Calu3 (cell line): Measurements from ENCODE around the gene TTLL8. TPM values are rescaled to one million over a fixed set of nuclear protein-coding genes. Genes with fewer than 3 reads are reported as not detected.
"Not testable (repeated sequence)": the region's sequence is repeated elsewhere in the genome, so short reads cannot be mapped to it uniquely, and the experiment has no call there.

ENCODE experiments used
- BruUV-seq: library from RNA; stranded (reverse); fragments of 400-500 nt; replicated peaks from 2 replicates; lab custom pipeline; 2021; lab: Mats Ljungman, UMichigan
- CTCF ChIA-PET: fragments of 300-600 bp; sonication (Branson Sonifier 250); formaldehyde crosslinking; loops from one replicate; lab custom pipeline; 2022; ENCODE audit warnings: antibody characterized with exemption; lab: Charles Lee
- DNase-seq: peaks from one replicate; pipeline ENCODE4 v3.0.0; 2022
- H3K27ac Mint-ChIP-seq: one replicate; pipeline ENCODE4 v1.8.0; 2022; ENCODE audit warnings: mixed read lengths; ENCODE audit not compliant: unreplicated experiment
- H3K27me3 Mint-ChIP-seq: one replicate; pipeline ENCODE4 v1.8.0; 2022; ENCODE audit warnings: mixed read lengths; ENCODE audit not compliant: unreplicated experiment
- H3K36me3 Mint-ChIP-seq: one replicate; pipeline ENCODE4 v1.8.0; 2022; ENCODE audit warnings: mild to moderate bottlenecking, moderate library complexity, mixed read lengths; ENCODE audit not compliant: insufficient read depth, unreplicated experiment
- H3K4me1 Mint-ChIP-seq: one replicate; pipeline ENCODE4 v1.8.0; 2022; ENCODE audit warnings: mild to moderate bottlenecking, low read depth, mixed read lengths; ENCODE audit not compliant: unreplicated experiment
- H3K4me3 Mint-ChIP-seq: one replicate; pipeline ENCODE4 v1.8.0; 2022; ENCODE audit warnings: mild to moderate bottlenecking, low read depth, moderate library complexity, mixed read lengths; ENCODE audit not compliant: unreplicated experiment
- H3K9me3 Mint-ChIP-seq: one replicate; pipeline ENCODE4 v1.8.0; 2022; ENCODE audit warnings: low read depth, mixed read lengths; ENCODE audit not compliant: unreplicated experiment
- CTCF ChIP-seq: fragments of 200-600 bp; IDR thresholded peaks from one replicate; pipeline ENCODE4 v1.8.0; 2022; ENCODE audit warnings: antibody characterized with exemption; ENCODE audit not compliant: unreplicated experiment
- intact Hi-C: fragments of 100-400 bp; cut with micrococcal nuclease; formaldehyde crosslinking; loops from one replicate; pipeline ENCODE4 v1.10.0; 2022; ENCODE audit not compliant: unreplicated experiment
- total RNA-seq: library from RNA; stranded (reverse); gene quantifications from 2 replicates; pipeline ENCODE4 v1.2.3, GENCODE V29; 2022

TTLL8 gene
- total RNA-seq, 1 experiment from 2014 or later, result not detected

- Mint-ChIP-seq H3K4me1 (no peaks in the 10 kb centered on the region), H3K9me3 (peaks cover 16% of the 10 kb centered on the region), H3K27ac (no peak overlapping the region), H3K27me3 (peaks cover 28% of the 10 kb centered on the region), H3K36me3 (no peaks in the 10 kb centered on the region), H3K4me3 (no peak overlapping the region)
- BruUV-seq, result no TSS peak
- TF ChIP-seq CTCF, result peak; percentile 63
- intact Hi-C loops, result no loop called here
- CTCF ChIA-PET, result interaction anchor here (0.8 kb wide), 1 partner anchor 14 kb away, joined by 3 read pairs; no protein-coding TSS in a partner anchor
- no peak for DNase-seq
Observed at GRCh38 chr22:49983148-49984042, 74.7 kb downstream of the TTLL8 start.

GRCh38 chr22:49981799-49982198 lies 76.3 kb downstream of the TTLL8 start:
- intact Hi-C loops, H3K36me3 Mint-ChIP-seq, H3K4me3 Mint-ChIP-seq, H3K27ac Mint-ChIP-seq, DNase-seq, H3K4me1 Mint-ChIP-seq, BruUV-seq: not testable (repeated sequence)
- CTCF ChIA-PET, result interaction anchor here (1.0 kb wide), 1 partner anchor 12 kb away, joined by 3 read pairs; no protein-coding TSS in a partner anchor
- Mint-ChIP-seq H3K9me3 (peaks cover 16% of the 10 kb centered on the region), H3K27me3 (peaks cover 28% of the 10 kb centered on the region)

- peak overlapping the region; percentile 17 for H3K27ac Mint-ChIP-seq
- CTCF ChIA-PET, result interaction anchor here (1.3 kb wide), 1 partner anchor 50 kb away, joined by 5 read pairs; no protein-coding TSS in a partner anchor
- no peak overlapping the region for H3K4me3 Mint-ChIP-seq
- H3K4me1 Mint-ChIP-seq, result peaks cover 11% of the 10 kb centered on the region
- intact Hi-C loops, result loop anchor here (10.0 kb wide), 1 partner anchor 45 kb away; no protein-coding TSS in a partner anchor
- H3K36me3 Mint-ChIP-seq, result peaks cover 4% of the 10 kb centered on the region
- H3K27me3 Mint-ChIP-seq, result peaks cover 12% of the 10 kb centered on the region
- H3K9me3 Mint-ChIP-seq, result peaks cover 7% of the 10 kb centered on the region
- peak; percentile 54 for DNase-seq
- peak; percentile 57 for TF ChIP-seq CTCF
- no TSS peak for BruUV-seq
Observed at GRCh38 chr22:49979587-49980264, 78.4 kb downstream of the TTLL8 start.

GRCh38 chr22:49977578-49977977 lies 80.5 kb downstream of the TTLL8 start:
- H3K27ac Mint-ChIP-seq, result no peak overlapping the region
- intact Hi-C loops, result loop anchor here (10.0 kb wide), 1 partner anchor 47 kb away; no protein-coding TSS in a partner anchor
- CTCF ChIA-PET, result interaction anchor here (0.7 kb wide), 1 partner anchor 26 kb away, joined by 3 read pairs; no protein-coding TSS in a partner anchor
- peaks cover 7% of the 10 kb centered on the region for H3K9me3 Mint-ChIP-seq
- no TSS peak for BruUV-seq
- peaks cover 4% of the 10 kb centered on the region for H3K36me3 Mint-ChIP-seq
- no peak for TF ChIP-seq CTCF
- DNase-seq, result no peak
- peaks cover 11% of the 10 kb centered on the region for H3K4me1 Mint-ChIP-seq
- H3K27me3 Mint-ChIP-seq, result no peaks in the 10 kb centered on the region
- H3K4me3 Mint-ChIP-seq, result no peak overlapping the region
